ENCODE data around the gene ECI2.

- TF ChIP-seq CTCF (conservative IDR thresholded peaks at IDR 0.05; ENCODE audit: low read length) (peak; percentile 82), EZH2phosphoT487 (IDR thresholded peaks at IDR 0.05; ENCODE audit: borderline replicate concordance) (no peak)
Measured at GRCh38 chr6:4155848-4156466, 20.6 kb upstream of the ECI2 start.

Measured in Loucy (cell line).